GM19468 (cell line): Measurements from ENCODE around the gene SQSTM1.

Experiments
- ATAC-seq: cut with Tn5 transposase; IDR thresholded peaks from one replicate; pipeline ENCODE4 v1.9.1; 2021; ENCODE audit warnings: mild to moderate bottlenecking, moderate library complexity, moderate number of reproducible peaks; ENCODE audit not compliant: unreplicated experiment; ENCODE audit errors: extremely low read depth

The SQSTM1 gene

GRCh38 chr5:179805070-179805528, 15.6 kb upstream of the SQSTM1 start:
- no peak for ATAC-seq

DNA sequence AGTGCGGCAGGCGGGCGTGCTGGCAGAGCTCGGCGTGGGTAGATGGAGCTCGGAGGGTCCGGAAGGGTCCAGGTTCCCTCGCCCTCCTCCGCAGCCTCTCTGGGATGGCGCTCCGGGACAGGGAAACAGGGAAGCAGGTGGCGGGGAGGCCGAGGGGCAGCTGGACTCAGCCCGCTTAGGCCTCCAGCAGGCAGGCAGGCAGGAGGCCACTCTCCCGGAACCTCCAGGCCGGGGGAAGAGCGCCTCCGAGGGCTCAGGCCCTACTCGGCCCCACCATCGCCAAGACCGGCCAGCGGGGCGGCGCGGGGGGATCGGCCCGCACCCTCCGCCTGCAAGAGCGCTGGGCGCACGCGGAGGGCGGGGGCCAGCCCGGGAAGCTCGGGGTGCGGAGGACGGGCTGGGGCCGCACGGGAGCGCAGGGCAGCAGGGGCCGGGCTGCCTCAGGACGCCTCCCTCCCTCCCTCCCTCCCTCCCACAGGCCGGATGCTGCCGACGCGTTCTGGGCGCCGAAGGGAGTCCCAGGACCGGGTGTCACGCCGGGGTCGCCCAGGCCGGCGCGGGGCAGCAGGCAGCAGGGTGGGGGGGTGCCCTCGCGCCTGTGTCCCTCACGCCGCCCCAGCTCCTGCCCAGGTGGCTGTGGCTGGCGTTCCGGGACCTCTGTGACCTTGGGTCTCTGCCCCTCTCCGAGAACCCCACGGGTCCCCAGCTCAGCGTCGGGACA, 15.0 kb upstream of the SQSTM1 start:
- no peak for ATAC-seq

DNA sequence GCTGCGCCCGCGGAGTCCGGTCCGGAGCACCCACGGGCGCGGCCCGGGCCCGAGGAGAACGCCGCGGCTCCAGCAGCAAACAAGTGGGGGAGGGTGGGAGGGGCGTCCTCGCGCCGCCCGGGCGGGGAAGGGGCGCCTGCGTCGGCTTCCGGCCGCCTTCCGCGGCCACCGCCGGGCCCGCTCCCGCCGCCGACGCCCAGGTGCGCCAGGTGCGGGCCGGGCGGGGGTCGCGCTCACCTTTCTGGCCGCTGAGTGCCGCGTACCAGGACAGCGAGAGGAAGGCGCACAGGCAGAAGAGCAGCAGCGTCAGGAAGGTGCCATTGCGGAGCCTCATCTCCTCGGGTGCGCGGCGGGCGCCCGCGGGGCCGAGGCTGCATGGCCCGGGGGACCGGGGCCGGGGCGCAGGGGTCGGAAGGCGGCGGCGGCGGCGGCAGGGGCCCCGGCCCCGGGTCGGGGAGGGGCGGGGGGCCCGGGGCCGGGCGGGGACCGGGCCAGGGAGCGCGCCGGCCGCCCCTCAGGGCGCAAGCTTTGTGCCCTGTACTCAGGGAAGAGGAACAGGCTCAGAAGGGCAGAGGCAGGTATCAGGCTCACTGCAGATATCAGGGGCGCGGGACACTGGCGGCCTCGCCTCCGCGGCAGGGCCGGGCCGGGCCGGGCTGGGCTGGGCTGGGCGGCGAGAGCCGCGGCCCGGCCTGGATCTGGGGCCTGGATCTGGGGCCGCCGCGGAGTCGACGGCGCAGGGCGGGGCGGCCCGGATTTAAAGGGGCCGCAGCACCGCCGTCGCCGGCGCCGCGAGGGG, 14.3 kb upstream of the SQSTM1 start, which contains the start of gene MGAT4B:
Gene MGAT4B (minus strand): TSS at position 617 of the 799 bp plus-strand sequence. CDS start 283 bp downstream, at position 334.
- ATAC-seq, result no peak

DNA sequence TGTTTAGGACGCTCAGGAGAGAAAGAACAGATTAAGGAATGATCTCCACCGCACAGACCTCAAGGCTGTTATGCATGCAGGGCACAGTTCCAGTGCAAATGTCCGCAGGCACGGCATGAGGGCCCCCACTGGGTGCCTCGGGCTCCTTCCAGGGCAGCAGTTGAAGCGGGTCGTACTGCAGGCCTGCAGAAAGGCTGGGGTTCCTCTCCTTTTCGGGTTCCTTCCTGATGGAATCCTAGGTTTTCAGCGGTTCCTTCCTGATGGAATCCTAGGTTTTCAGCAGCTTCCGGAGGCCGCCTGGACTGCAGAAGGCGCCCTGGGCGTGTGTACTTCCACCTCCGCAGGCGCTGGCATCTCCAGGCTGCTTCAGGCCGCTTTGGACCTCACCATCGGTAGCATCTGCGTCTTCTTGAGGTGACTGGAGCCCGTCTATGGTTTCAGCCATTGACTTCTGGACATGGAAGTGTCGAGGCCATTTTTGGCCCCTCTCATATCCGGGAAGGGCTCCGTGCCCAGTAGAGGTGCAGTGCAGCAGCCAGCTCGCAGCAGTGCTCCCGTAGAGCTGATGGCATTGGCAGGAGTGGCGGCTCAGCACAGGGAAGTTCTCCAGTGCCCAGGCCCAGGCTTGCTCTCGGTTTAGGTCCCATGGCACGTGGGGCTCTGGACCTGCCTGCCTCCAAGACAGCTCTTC, 8.4 kb upstream of the SQSTM1 start:
- no peak for ATAC-seq

DNA sequence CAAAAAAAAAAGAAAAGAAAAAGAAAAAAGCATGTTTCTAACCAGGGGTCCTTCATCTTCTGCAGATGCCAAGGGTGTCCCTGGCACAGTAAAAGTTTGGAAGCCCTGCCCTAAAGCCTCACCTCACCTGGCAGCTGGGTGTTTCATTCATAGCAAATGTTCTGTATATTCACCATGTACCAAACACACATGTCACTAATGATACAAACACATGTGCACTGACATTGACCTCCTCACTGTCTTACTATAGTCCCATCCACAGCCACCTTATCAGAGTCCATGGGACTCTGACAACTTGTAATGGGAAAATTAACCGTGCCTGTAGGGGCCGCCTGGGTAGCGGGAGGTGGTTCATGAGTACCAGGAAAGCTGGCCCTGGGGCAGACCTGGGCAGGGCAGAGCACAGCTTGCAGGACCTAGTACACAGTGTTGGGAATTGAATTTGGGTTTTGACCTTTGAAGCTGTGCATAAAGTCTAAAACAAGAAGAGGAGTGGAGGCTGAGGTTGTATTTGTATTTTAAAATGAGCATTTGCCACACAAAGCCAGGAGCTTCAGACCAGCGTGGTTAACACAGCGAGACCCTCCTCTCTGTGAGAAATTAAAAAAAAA, 7.6 kb upstream of the SQSTM1 start:
- no peak for ATAC-seq

DNA sequence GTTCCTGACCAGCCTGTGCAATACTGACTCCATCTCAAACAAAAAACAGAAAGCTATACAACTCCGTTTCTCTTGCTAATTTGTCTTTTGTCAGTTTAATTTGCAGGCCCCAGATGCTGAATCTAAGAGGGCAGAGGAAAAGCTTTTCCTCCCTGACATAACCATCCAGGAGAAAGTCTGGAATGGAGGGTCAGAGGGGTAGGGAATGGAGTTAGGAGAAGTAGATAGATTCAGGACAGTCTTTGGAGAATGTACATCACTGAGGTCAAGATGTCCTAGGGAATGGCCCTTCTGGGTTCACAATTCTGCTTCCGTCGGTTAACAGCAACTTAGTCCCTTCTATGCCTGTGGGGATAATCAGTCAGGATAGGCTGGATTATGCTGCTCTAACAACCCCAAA, 6.6 kb upstream of the SQSTM1 start:
- ATAC-seq, result no peak

GRCh38 chr5:179815491-179816249, 5.0 kb upstream of the SQSTM1 start:
- no peak for ATAC-seq

- ATAC-seq, result no peak
These were observed 4.3 kb upstream of the SQSTM1 start for GRCh38 chr5:179816401-179816795.

- ATAC-seq, result no peak
These were observed 3.8 kb upstream of the SQSTM1 start for GRCh38 chr5:179816796-179817469.

DNA sequence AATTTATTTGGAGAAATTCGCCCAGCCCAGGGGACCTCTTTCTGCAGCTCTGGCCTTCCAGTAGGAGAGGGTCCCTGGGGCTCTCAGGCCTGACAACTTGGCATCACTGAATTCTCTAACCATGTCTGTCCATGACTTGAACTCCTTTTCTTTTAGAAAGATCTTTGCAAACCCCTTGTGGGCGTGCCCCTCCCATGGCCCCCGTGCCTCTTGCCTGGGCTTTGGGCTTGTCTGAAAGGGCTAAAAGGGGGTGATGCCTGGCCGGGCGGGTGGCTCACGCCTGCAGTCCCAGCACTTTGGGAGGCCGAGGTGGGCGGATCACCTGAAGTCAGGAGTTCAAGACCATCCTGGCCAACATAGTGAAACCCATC, 3.2 kb upstream of the SQSTM1 start:
- ATAC-seq, result no peak

GRCh38 chr5:179817890-179818745, 2.6 kb upstream of the SQSTM1 start:
- no peak for ATAC-seq

- peak; percentile 53 for ATAC-seq
These were observed 1.9 kb upstream of the SQSTM1 start for GRCh38 chr5:179818746-179819295.

- ATAC-seq, result no peak
These were observed 1.2 kb upstream of the SQSTM1 start for GRCh38 chr5:179819296-179820126.

GRCh38 chr5:179820127-179820482, 600 bp upstream of the SQSTM1 start:
- ATAC-seq, result no peak

DNA sequence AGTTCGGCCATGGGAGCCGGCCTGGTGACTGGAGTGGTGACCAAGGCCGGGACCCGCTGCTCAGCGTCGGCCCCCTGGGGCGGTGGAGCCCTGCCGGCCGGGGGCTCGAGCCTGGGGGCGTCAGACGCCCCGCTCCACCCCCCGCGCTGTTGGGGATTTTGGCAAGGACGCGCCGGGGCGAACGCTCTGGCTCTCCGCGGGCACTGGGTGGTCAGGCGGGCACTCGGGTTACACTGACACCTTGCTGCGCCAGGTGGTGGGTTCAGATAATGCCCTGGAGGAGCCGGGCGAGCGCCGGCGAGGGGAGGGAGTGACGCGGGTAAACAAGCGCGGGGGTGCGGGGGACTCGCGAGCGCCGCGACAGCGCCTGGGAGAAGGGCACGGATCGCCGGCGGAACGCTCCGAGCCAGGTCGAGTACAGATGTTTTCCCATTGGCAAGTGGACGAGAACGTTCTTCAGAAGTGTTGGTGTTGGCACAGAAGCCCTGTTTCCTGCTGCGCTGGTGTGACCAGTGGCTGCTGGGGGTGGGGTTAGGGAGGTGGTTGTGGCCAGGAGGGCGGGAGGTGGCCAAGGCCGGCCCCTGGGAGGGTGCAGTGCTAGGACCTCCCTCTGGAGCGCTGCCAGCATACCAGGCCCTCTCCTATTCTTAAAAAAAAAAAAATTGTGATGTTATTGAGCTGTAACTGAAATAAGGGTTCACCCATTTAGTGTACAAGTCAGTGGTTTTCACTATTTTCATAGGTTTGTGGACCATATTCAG, 773 bp downstream of the SQSTM1 start:
- ATAC-seq, result peak; percentile 43

GRCh38 chr5:179822059-179822432, 1.3 kb downstream of the SQSTM1 start:
- no peak for ATAC-seq
